Activated T-helper 1 cell treated with anti-CD3 and anti-CD28 coated beads, Interleukin-2, amount 50 U/mL, for 16 hours (primary cell): ENCODE results near the gene MS4A15.

Source experiments
- DNase-seq, 2 donors: peaks; one replicate each; pipeline ENCODE4 v3.0.0-alpha.2; 2020; ENCODE audit warnings: low read depth in 1 of 2, low spot score in 1 of 2

MS4A15 gene

GRCh38 chr11:60776167-60776566 lies 19.5 kb downstream of the MS4A15 start:
- DNase-seq, result no peak

- no peak for DNase-seq
Observed at GRCh38 chr11:60777106-60777505, 20.4 kb downstream of the MS4A15 start.

GRCh38 chr11:60777572-60777971 lies 20.9 kb downstream of the MS4A15 start:
- DNase-seq, result no peak

GRCh38 chr11:60780065-60780464 lies 23.4 kb downstream of the MS4A15 start:
- no peak for DNase-seq

- DNase-seq, result no peak
Observed at GRCh38 chr11:60780774-60781173, 24.1 kb downstream of the MS4A15 start.

GRCh38 chr11:60781286-60781980 lies 24.8 kb downstream of the MS4A15 start:
- DNase-seq, result no peak

- DNase-seq, result no peak
Observed at GRCh38 chr11:60781981-60782316, 25.3 kb downstream of the MS4A15 start.

- DNase-seq, result no peak
Observed at GRCh38 chr11:60782393-60783140, 25.9 kb downstream of the MS4A15 start.

- no peak for DNase-seq
Observed at GRCh38 chr11:60783141-60783484, 26.4 kb downstream of the MS4A15 start.

- DNase-seq, result no peak
Observed at GRCh38 chr11:60783911-60784310, 27.2 kb downstream of the MS4A15 start.

GRCh38 chr11:60785136-60785535 lies 28.5 kb downstream of the MS4A15 start, which contains the start of gene MS4A10:
MS4A10 (plus strand) TSS chr11:60785333; CDS start chr11:60790336, 5,003 bp downstream.
- no peak for DNase-seq

- no peak for DNase-seq
Observed at GRCh38 chr11:60785806-60786361, 29.2 kb downstream of the MS4A15 start.

- DNase-seq, result no peak
Observed at GRCh38 chr11:60786811-60787567, 30.3 kb downstream of the MS4A15 start.

- DNase-seq, result no peak
Observed at GRCh38 chr11:60788401-60789125, 31.9 kb downstream of the MS4A15 start.

GRCh38 chr11:60790726-60791125 lies 34.1 kb downstream of the MS4A15 start:
- DNase-seq, result no peak

GRCh38 chr11:60791153-60791933 lies 34.7 kb downstream of the MS4A15 start:
- no peak for DNase-seq

- no peak for DNase-seq
Observed at GRCh38 chr11:60792521-60792920, 35.9 kb downstream of the MS4A15 start.

- DNase-seq, result no peak
Observed at GRCh38 chr11:60795291-60795690, 38.6 kb downstream of the MS4A15 start.

- no peak for DNase-seq
Observed at GRCh38 chr11:60797846-60798630, 41.4 kb downstream of the MS4A15 start.

- DNase-seq, result no peak
Observed at GRCh38 chr11:60798631-60799030, 42.0 kb downstream of the MS4A15 start.
